ENCODE data around the gene TRIM15. TPM values are rescaled to one million over a fixed set of nuclear protein-coding genes. Genes with fewer than 3 reads are reported as not detected.

Gene TRIM15
- total and polyA plus RNA-seq, 2 of the 4 experiments (the other 2 are of a cell fraction) = not detected

- no peak overlapping the region for H4K8ac ChIP-seq (ENCODE audit: low read depth in 2 of 2, low read length in 2 of 2)
- no peak overlapping the region for H3K14ac ChIP-seq (replicated peaks; ENCODE audit: low read depth, low read length)
- H2AK9ac ChIP-seq (replicated peaks; ENCODE audit: low read depth, low read length, poor library complexity) = no peak overlapping the region
- no peak overlapping the region for H3K23ac ChIP-seq (ENCODE audit: low read depth, low read length)
- intact Hi-C loops (cut with micrococcal nuclease) (no loop called here), dilution Hi-C loops (cut with HindIII; ENCODE audit: low sequenced_read_pairs, unreplicated experiment) (no loop called here), in situ Hi-C loops (cut with MboI; ENCODE audit: low sequenced_read_pairs) (no loop called here)
- no peak overlapping the region for H3K4ac ChIP-seq (ENCODE audit: low read depth, low read length)
- no peak overlapping the region for H3K4me2 ChIP-seq (ENCODE audit: low read depth, low read length)
- H4K20me1 ChIP-seq (ENCODE audit: insufficient read depth, low read length) = no peaks in the 10 kb centered on the region
- no peaks in the 10 kb centered on the region for H3K9me1 ChIP-seq (ENCODE audit: insufficient read depth, low read length)
- H3K27ac ChIP-seq (ENCODE audit: insufficient read depth, low read length) = no peak overlapping the region
- no peaks in the 10 kb centered on the region for H3K4me1 ChIP-seq (ENCODE audit: control insufficient read depth, insufficient read depth, low read length)
- CTCF ChIA-PET = no interaction called here
- no peak for TF ChIP-seq MAFK (IDR thresholded peaks at IDR 0.05; ENCODE audit: low read depth, low read length)
- TF ChIP-seq CEBPB (IDR thresholded peaks at IDR 0.05; ENCODE audit: low read depth, low read length) = no peak
- TF ChIP-seq CHD1 (IDR thresholded peaks at IDR 0.05; ENCODE audit: low read depth, low read length) = no peak
- TF ChIP-seq MAZ (IDR thresholded peaks at IDR 0.05; ENCODE audit: borderline replicate concordance, low read depth, low read length) = no peak
- TF ChIP-seq RAD21 (IDR thresholded peaks at IDR 0.05; ENCODE audit: low read length) = no peak
- no peak for TF ChIP-seq RCOR1 (IDR thresholded peaks at IDR 0.05; ENCODE audit: insufficient replicate concordance, low read length)
- no peak for TF ChIP-seq RFX5 (IDR thresholded peaks at IDR 0.05; ENCODE audit: low read depth, low read length)
- TF ChIP-seq, protein P1, sequence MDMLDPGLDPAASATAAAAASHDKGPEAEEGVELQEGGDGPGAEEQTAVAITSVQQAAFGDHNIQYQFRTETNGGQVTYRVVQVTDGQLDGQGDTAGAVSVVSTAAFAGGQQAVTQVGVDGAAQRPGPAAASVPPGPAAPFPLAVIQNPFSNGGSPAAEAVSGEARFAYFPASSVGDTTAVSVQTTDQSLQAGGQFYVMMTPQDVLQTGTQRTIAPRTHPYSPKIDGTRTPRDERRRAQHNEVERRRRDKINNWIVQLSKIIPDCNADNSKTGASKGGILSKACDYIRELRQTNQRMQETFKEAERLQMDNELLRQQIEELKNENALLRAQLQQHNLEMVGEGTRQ (IDR thresholded peaks at IDR 0.05; ENCODE audit: low read depth, low read length) = no peak
- TF ChIP-seq MXI1 (IDR thresholded peaks at IDR 0.05; ENCODE audit: borderline replicate concordance, low read depth, low read length) = no peak
- TF ChIP-seq CTCF (conservative IDR thresholded peaks at IDR 0.05; ENCODE audit: low read depth, low read length) = no peak
- no peak for TF ChIP-seq BHLHE40 (IDR thresholded peaks at IDR 0.05; ENCODE audit: low read depth, low read length)
- TF ChIP-seq NFE2L2 (IDR thresholded peaks at IDR 0.05; ENCODE audit: low read depth, low read length) = no peak
- TF ChIP-seq FOS (IDR thresholded peaks at IDR 0.05; ENCODE audit: low read depth, low read length) = no peak
- TF ChIP-seq SMC3 (IDR thresholded peaks at IDR 0.05; ENCODE audit: low read depth, low read length) = no peak
- TF ChIP-seq, protein P2, sequence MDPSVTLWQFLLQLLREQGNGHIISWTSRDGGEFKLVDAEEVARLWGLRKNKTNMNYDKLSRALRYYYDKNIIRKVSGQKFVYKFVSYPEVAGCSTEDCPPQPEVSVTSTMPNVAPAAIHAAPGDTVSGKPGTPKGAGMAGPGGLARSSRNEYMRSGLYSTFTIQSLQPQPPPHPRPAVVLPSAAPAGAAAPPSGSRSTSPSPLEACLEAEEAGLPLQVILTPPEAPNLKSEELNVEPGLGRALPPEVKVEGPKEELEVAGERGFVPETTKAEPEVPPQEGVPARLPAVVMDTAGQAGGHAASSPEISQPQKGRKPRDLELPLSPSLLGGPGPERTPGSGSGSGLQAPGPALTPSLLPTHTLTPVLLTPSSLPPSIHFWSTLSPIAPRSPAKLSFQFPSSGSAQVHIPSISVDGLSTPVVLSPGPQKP (IDR thresholded peaks at IDR 0.05; ENCODE audit: borderline replicate concordance, low read depth, low read length) = no peak
- TF ChIP-seq POLR2A (IDR thresholded peaks at IDR 0.05; ENCODE audit: low read depth, low read length) = no peak
- H3K79me1 ChIP-seq (ENCODE audit: low read depth in 1 of 2, low read length in 2 of 2) = no peaks in the 10 kb centered on the region
- no peak overlapping the region for H2BK20ac ChIP-seq (ENCODE audit: low read depth, low read length)
- no peak for ATAC-seq (ENCODE audit: low read depth)
- BruUV-seq (replicated peaks) = no TSS peak
- WGBS, 2 experiments (ENCODE audit: extremely low coverage in 2 of 2, insufficient read length in 1 of 2) = no CpG with 5 or more reads among the region's 2 CpGs
- no peak overlapping the region for H3K9ac ChIP-seq (ENCODE audit: low read depth, low read length)
- H3K9me3 ChIP-seq (ENCODE audit: control insufficient read depth, insufficient read depth, low read length) = no peaks in the 10 kb centered on the region
- H3K4me3 ChIP-seq (ENCODE audit: insufficient read depth, low read depth, low read length) = no peak overlapping the region
- no peak overlapping the region for H2AK5ac ChIP-seq (ENCODE audit: low read depth, low read length)
- POLR2A ChIA-PET (ENCODE audit: unreplicated experiment) = no interaction called here
- H2BK5ac ChIP-seq (ENCODE audit: low read depth, low read length, poor library complexity, severe bottlenecking) = no peak overlapping the region
- DNase-seq = no peak
- H2BK120ac ChIP-seq (ENCODE audit: low read depth, low read length) = no peak overlapping the region
- H4K91ac ChIP-seq (ENCODE audit: insufficient read depth, low read depth, low read length) = no peak overlapping the region
- H3K27me3 ChIP-seq (ENCODE audit: control insufficient read depth, insufficient read depth, low read length) = peaks cover 27% of the 10 kb centered on the region
- no peak overlapping the region for H2AFZ ChIP-seq (replicated peaks; ENCODE audit: low read length, poor library complexity)
- H3K56ac ChIP-seq (ENCODE audit: extremely low read depth, insufficient read depth, low read length) = no peak overlapping the region
- H3K36me3 ChIP-seq (ENCODE audit: control insufficient read depth, insufficient read depth, low read length) = no peaks in the 10 kb centered on the region
- no peak overlapping the region for H4K5ac ChIP-seq (ENCODE audit: low read depth, low read length)
- no peak overlapping the region for H3K18ac ChIP-seq (ENCODE audit: low read depth, low read length)
- H2BK15ac ChIP-seq (ENCODE audit: low read depth, low read length) = no peak overlapping the region
Observed at GRCh38 chr6:30155520-30156261, 7.7 kb upstream of the TRIM15 start.
